ENCODE data around the gene FAM83D. TPM values are rescaled to one million over a fixed set of nuclear protein-coding genes. Genes with fewer than 3 reads are reported as not detected.
A peak's percentile ranks its signal among the peaks of the same experiment; 100 is the strongest.

FAM83D gene
- total RNA-seq, 5 donors from 2014 or later (not counting 1 experiment from before 2014, with no cell fraction given), result 1.3 to 4.0 (median 2.4) TPM

DNA sequence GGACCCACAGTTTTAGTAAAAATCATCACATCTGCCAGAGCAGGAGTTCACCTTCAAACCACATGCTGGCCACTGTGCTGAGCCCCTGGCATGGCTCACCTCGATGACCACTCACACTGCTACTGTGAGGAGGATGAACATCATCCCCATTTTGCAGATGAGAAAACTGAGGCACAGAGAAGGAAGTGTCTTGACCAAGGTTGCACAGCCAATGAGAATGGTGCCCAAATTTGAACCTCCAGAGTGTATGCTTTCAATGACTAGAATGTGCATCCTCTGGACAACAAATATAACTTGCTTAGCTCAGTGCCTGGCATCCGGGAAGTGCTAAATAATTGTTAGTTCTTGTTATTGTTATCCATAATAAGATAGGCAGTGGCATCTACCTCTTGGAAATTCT, 37.2 kb upstream of the FAM83D start:
- Histone ChIP-seq H3K27ac (ENCODE audit: low read length) (no peak overlapping the region), H3K4me1 (ENCODE audit: control insufficient read depth in 1 of 2, extremely low read depth in 1 of 2, insufficient read depth in 2 of 2, low read length in 2 of 2) (peaks cover 4 to 44% of the 10 kb centered on the region in 2 experiments)

DNA sequence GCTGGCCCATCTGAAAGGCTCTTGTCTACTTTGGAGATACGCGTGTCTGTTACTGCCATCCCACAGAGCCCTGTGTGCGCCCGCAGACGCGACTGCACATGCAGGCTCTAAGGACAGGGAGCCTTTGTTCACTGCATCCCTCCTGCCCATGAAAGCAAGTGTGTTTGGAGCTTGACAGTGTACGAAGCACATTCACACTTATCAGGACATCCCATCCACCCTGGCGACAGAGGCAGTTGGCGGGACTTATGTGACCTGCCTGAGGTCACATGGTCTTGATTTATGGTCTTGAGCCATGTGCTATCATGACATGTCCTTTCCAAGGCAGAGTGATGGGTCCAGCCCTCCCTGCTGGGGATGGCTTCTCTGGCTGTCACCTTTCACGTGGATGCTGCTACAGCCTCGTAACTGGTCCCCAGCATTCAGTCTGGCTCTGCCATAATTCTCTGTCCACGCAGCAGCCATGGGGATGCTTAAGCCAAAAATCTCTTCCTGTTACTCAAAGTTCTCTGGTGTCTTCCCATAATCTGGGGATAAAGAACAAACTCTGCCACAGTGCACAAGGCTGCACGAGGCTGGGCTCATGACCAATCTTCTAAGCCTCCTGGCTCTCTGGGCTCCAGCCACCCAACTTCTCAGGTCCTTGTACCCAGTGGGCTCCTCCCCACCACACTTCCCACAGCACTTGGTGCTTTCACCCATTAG, 36.3 kb upstream of the FAM83D start:
- ChIA-PET POLR2A (no interaction called here), CTCF (interaction anchor here in 1 of 2 donors (0.7 kb wide), 1 partner anchor 216 kb away, joined by 3 read pairs; no protein-coding TSS in a partner anchor)
- Histone ChIP-seq H3K27ac (ENCODE audit: low read length) (no peak overlapping the region), H3K9me3 (no peaks in the 10 kb centered on the region), H3K4me1 (ENCODE audit: control insufficient read depth in 1 of 2, extremely low read depth in 1 of 2, insufficient read depth in 2 of 2, low read length in 2 of 2) (peaks cover 4 to 45% of the 10 kb centered on the region in 2 experiments), H3K27me3 (replicated peaks in 1 of 2; ENCODE audit: control insufficient read depth in 2 of 2, extremely low read depth in 1 of 2, insufficient read depth in 2 of 2, low read length in 1 of 2) (no peaks in the 10 kb centered on the region), H3K4me3 (ENCODE audit: control insufficient read depth in 1 of 2, extremely low read depth in 1 of 2, low read length in 1 of 2) (no peak overlapping the region), H3K36me3 (ENCODE audit: control insufficient read depth in 2 of 2, extremely low read depth in 1 of 2, insufficient read depth in 1 of 2, low read length in 1 of 2) (peaks cover 14 to 18% of the 10 kb centered on the region in 2 donors)
- H3K4me3 Mint-ChIP-seq, result no peak overlapping the region
- WGBS (ENCODE audit: insufficient coverage), result 94% methylated on average over 12 of the region's 13 CpGs
- no peak for DNase-seq
- peak overlapping the region; percentile 77 to 86 for H3K27ac Mint-ChIP-seq
- H3K4me1 Mint-ChIP-seq, result peaks cover 35 to 48% (median 47%) of the 10 kb centered on the region in 3 donors
- peaks cover 10% of the 10 kb centered on the region for H3K36me3 Mint-ChIP-seq
- H3K27me3 Mint-ChIP-seq, result no peaks in the 10 kb centered on the region
- no peaks in the 10 kb centered on the region for H3K9me3 Mint-ChIP-seq
- ATAC-seq (replicated peaks in 1 of 4), result no peak

More for the DNA sequence above, 37.2 kb upstream of the FAM83D start:
- Mint-ChIP-seq H3K36me3 (peaks cover 6% of the 10 kb centered on the region), H3K27me3 (no peaks in the 10 kb centered on the region), H3K27ac (peak overlapping the region; percentile 46 to 69), H3K4me1 (peaks cover 29 to 46% (median 42%) of the 10 kb centered on the region in 3 donors), H3K9me3 (no peaks in the 10 kb centered on the region), H3K4me3 (no peak overlapping the region)
- WGBS (ENCODE audit: insufficient coverage), result 100% methylated on average over 1 of the region's 2 CpGs
- ChIA-PET CTCF (interaction anchor here in 1 of 2 donors (0.7 kb wide), 1 partner anchor 215 kb away, joined by 3 read pairs; no protein-coding TSS in a partner anchor), POLR2A (no interaction called here)
- Histone ChIP-seq H3K9me3 (no peaks in the 10 kb centered on the region), H3K27me3 (replicated peaks in 1 of 2; ENCODE audit: control insufficient read depth in 2 of 2, extremely low read depth in 1 of 2, insufficient read depth in 2 of 2, low read length in 1 of 2) (no peaks in the 10 kb centered on the region), H3K4me3 (ENCODE audit: control insufficient read depth in 1 of 2, extremely low read depth in 1 of 2, low read length in 1 of 2) (no peak overlapping the region), H3K36me3 (ENCODE audit: control insufficient read depth in 2 of 2, extremely low read depth in 1 of 2, insufficient read depth in 1 of 2, low read length in 1 of 2) (peaks cover 12 to 18% of the 10 kb centered on the region in 2 donors)
- DNase-seq (no peak), ATAC-seq (replicated peaks in 1 of 4) (no peak)

DNA sequence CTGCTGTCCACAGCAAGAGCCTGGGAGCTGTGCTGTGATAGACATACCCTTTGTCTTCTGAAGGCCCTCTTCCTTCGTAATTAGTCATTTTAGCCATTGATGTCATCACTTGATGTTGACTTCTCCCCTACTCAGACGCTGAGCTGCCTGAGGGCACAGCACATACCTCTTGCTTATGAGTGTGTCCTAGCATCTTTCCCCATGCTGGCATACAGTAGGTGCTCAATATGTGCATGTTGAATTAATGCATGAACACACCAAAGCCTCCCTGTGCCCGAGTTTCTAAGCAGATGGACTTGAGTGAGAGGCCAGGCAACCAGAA, 35.8 kb upstream of the FAM83D start:
- no peaks in the 10 kb centered on the region for H3K27me3 ChIP-seq (replicated peaks in 1 of 2; ENCODE audit: control insufficient read depth in 2 of 2, extremely low read depth in 1 of 2, insufficient read depth in 2 of 2, low read length in 1 of 2)
- DNase-seq (no peak), ATAC-seq (replicated peaks in 1 of 4) (no peak)
- H3K4me1 Mint-ChIP-seq, result peaks cover 36 to 46% (median 44%) of the 10 kb centered on the region in 3 donors
- WGBS (ENCODE audit: insufficient coverage), result 73% methylated on average over 2 of the region's 3 CpGs
- H3K27ac Mint-ChIP-seq, result peak overlapping the region; percentile 77 to 86
- H3K27ac ChIP-seq (ENCODE audit: low read length), result no peak overlapping the region
- H3K4me1 ChIP-seq (ENCODE audit: control insufficient read depth in 1 of 2, extremely low read depth in 1 of 2, insufficient read depth in 2 of 2, low read length in 2 of 2), result peaks cover 4 to 45% of the 10 kb centered on the region in 2 experiments
- no peaks in the 10 kb centered on the region for H3K27me3 Mint-ChIP-seq
- no peaks in the 10 kb centered on the region for H3K9me3 ChIP-seq
- peaks cover 18 to 19% of the 10 kb centered on the region in 2 donors for H3K36me3 ChIP-seq (ENCODE audit: control insufficient read depth in 2 of 2, extremely low read depth in 1 of 2, insufficient read depth in 1 of 2, low read length in 1 of 2)
- ChIA-PET CTCF (interaction anchor here in 1 of 2 donors (1.0 kb wide), 1 partner anchor 100 kb away, joined by 5 read pairs; no protein-coding TSS in a partner anchor), POLR2A (interaction anchor here in 1 of 2 donors (0.6 kb wide), 1 partner anchor 58 kb away, joined by 3 read pairs; no protein-coding TSS in a partner anchor)
- H3K9me3 Mint-ChIP-seq, result no peaks in the 10 kb centered on the region
- H3K4me3 Mint-ChIP-seq, result no peak overlapping the region
- H3K4me3 ChIP-seq (ENCODE audit: control insufficient read depth in 1 of 2, extremely low read depth in 1 of 2, low read length in 1 of 2), result no peak overlapping the region
- H3K36me3 Mint-ChIP-seq, result peaks cover 12% of the 10 kb centered on the region

DNA sequence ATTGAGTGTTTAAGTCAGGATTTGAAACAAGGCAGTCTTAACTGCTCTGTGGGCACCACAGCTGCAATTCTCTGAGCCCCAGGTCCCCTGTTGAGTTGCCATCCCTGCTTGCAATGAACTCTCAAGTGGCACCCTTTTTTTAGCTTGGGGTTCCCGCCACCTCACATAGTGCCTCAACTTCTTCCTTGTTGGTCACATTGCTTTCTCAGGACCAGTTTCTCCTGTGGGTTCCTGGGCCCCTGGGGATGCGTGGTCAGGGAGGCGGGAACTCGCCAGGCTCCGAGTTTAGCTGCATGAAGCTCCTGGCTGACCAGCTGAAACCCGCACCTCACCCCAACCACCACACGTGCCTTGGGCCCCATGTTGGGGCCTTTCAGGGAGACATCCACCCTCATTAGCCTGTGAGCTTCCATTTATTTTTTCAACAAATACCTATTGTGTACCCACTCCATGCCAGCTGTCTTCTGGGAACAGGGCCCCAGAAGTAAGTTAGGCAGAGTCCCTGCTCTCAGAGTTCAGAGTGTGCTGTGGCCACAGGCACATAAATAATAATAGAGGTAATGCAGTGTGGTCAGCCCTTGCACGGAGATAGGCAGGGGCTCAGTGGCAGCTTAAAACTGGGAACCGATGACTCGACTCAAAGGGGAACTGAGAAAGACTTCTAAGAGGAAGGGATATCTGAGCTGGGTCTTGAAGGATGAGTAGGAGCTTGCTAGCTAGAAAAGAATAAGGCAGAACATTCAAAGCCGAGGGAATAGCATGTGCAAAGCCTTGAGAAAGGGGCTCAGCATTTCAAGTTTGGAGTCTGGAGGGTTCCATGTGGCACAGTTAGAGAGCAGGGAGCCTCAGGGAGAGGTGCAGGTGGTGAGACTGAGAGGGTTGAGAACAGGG, 33.9 kb upstream of the FAM83D start:
- H3K9me3 ChIP-seq, result no peaks in the 10 kb centered on the region
- H3K36me3 ChIP-seq (ENCODE audit: control insufficient read depth in 2 of 2, extremely low read depth in 1 of 2, insufficient read depth in 1 of 2, low read length in 1 of 2), result peaks cover 15 to 31% of the 10 kb centered on the region in 2 donors
- peak overlapping the region in 1 of 3 donors; percentile 23 for H3K4me3 Mint-ChIP-seq
- H3K27me3 ChIP-seq (replicated peaks in 1 of 2; ENCODE audit: control insufficient read depth in 2 of 2, extremely low read depth in 1 of 2, insufficient read depth in 2 of 2, low read length in 1 of 2), result no peaks in the 10 kb centered on the region
- no peak overlapping the region for H3K4me3 ChIP-seq (ENCODE audit: control insufficient read depth in 1 of 2, extremely low read depth in 1 of 2, low read length in 1 of 2)
- H3K27ac ChIP-seq (ENCODE audit: low read length), result peak overlapping the region; percentile 84
- H3K36me3 Mint-ChIP-seq, result peaks cover 22% of the 10 kb centered on the region
- POLR2A ChIA-PET, result interaction anchor here (0.5 to 0.8 kb wide), 5 partner anchors 42 to 85 kb away, joined by 3 to 10 read pairs (median 4); no protein-coding TSS in a partner anchor
- peaks cover 26 to 42% (median 36%) of the 10 kb centered on the region in 3 donors for H3K4me1 Mint-ChIP-seq
- CTCF ChIA-PET, result interaction anchor here (0.8 to 2.5 kb wide), 22 partner anchors 9 to 249 kb away, joined by 3 to 20 read pairs (median 4); no protein-coding TSS in a partner anchor
- DNase-seq, result no peak
- peak overlapping the region; percentile 96 for H3K27ac Mint-ChIP-seq
- ATAC-seq (replicated peaks in 1 of 4), result no peak
- H3K27me3 Mint-ChIP-seq, result no peaks in the 10 kb centered on the region
- 76% methylated on average over 10 of the region's 11 CpGs for WGBS (ENCODE audit: insufficient coverage)
- no peaks in the 10 kb centered on the region for H3K9me3 Mint-ChIP-seq
- peaks cover 4 to 40% of the 10 kb centered on the region in 2 experiments for H3K4me1 ChIP-seq (ENCODE audit: control insufficient read depth in 1 of 2, extremely low read depth in 1 of 2, insufficient read depth in 2 of 2, low read length in 2 of 2)

DNA sequence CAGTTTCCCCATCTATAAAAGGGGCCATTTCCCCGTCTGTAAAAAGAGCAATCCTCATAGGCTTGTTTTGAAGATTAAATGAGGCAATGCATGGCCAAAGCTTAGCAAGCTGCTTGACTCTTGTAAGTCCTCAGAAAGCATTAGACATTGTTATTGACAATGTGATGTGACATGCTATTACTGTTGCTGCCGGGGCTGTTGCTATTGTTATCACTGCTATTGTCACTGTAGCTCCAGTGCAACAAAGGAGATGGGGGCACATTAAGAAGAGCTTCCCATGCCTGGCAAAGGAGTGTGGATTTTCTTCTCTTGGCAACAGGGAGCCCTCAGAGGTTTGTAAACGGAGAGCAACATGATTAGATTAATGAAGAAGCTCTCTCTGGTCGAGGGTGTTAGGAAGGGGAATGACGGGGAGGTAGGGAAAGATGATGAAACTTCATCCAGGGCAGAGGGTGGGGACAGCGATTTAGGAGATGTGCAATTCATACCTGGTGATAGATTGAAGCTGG, 33.1 kb upstream of the FAM83D start:
- ATAC-seq (replicated peaks in 1 of 4) (peak in 3 of 4 experiments; percentile 21 to 35 (median 28)), DNase-seq (peak in 2 of 35 experiments; percentile 15 to 41)
- H3K4me1 ChIP-seq (ENCODE audit: control insufficient read depth in 1 of 2, extremely low read depth in 1 of 2, insufficient read depth in 2 of 2, low read length in 2 of 2), result peaks cover 4 to 35% of the 10 kb centered on the region in 2 experiments
- 41% methylated on average over 5 of the region's 6 CpGs for WGBS (ENCODE audit: insufficient coverage)
- peak overlapping the region; percentile 84 for H3K27ac ChIP-seq (ENCODE audit: low read length)
- Mint-ChIP-seq H3K27ac (peak overlapping the region; percentile 96), H3K27me3 (no peaks in the 10 kb centered on the region), H3K4me3 (peak overlapping the region; percentile 10 to 61 (median 43)), H3K9me3 (no peaks in the 10 kb centered on the region), H3K36me3 (peaks cover 30% of the 10 kb centered on the region), H3K4me1 (peaks cover 26 to 42% (median 34%) of the 10 kb centered on the region in 3 donors)
- no peaks in the 10 kb centered on the region for H3K9me3 ChIP-seq
- ChIA-PET CTCF (interaction anchor here (0.6 to 2.5 kb wide), 27 partner anchors 8 to 250 kb away, joined by 3 to 20 read pairs (median 4); partner anchors contain the start of gene PPP1R16B (in 1 of the 2)), POLR2A (interaction anchor here (0.5 to 0.8 kb wide), 6 partner anchors 37 to 86 kb away, joined by 3 to 10 read pairs (median 3); no protein-coding TSS in a partner anchor)
- no peak overlapping the region for H3K4me3 ChIP-seq (ENCODE audit: control insufficient read depth in 1 of 2, extremely low read depth in 1 of 2, low read length in 1 of 2)
- peaks cover 13 to 39% of the 10 kb centered on the region in 2 donors for H3K36me3 ChIP-seq (ENCODE audit: control insufficient read depth in 2 of 2, extremely low read depth in 1 of 2, insufficient read depth in 1 of 2, low read length in 1 of 2)
- H3K27me3 ChIP-seq (replicated peaks in 1 of 2; ENCODE audit: control insufficient read depth in 2 of 2, extremely low read depth in 1 of 2, insufficient read depth in 2 of 2, low read length in 1 of 2), result no peaks in the 10 kb centered on the region
